HepG2 (cell line): Measurements from ENCODE around the gene H1-8. TPM values are rescaled to one million over a fixed set of nuclear protein-coding genes. Genes with fewer than 3 reads are reported as not detected.
A peak's percentile ranks its signal among the peaks of the same experiment; 100 is the strongest.

Experiments
- ATAD3A ChIP-seq: sonication (generic); formaldehyde crosslinking; IDR thresholded peaks from 2 replicates; pipeline ENCODE4 v1.4.0; 2020; ENCODE audit warnings: missing genetic modification reagents
- ATF3 ChIP-seq: sonication (generic); formaldehyde crosslinking; IDR thresholded peaks from 2 replicates; pipeline ENCODE4 v1.4.0; 2020; ENCODE audit warnings: missing genetic modification reagents
- CC2D1A ChIP-seq: sonication (generic); formaldehyde crosslinking; IDR thresholded peaks from 2 replicates; pipeline ENCODE4 v1.8.1; 2023; ENCODE audit warnings: mild to moderate bottlenecking, missing genetic modification reagents
- CHCHD3 ChIP-seq: sonication (generic); formaldehyde crosslinking; IDR thresholded peaks from 2 replicates; pipeline ENCODE4 v1.8.0; 2022; ENCODE audit warnings: mild to moderate bottlenecking, missing genetic modification reagents, moderate library complexity
- IKZF1 ChIP-seq: fragments of 450-650 bp; IDR thresholded peaks from 2 replicates; pipeline ENCODE4 v1.7.1; 2016
- MTERF4 ChIP-seq: sonication (generic); formaldehyde crosslinking; IDR thresholded peaks from 2 replicates; pipeline ENCODE4 v1.8.0; 2023; ENCODE audit warnings: mild to moderate bottlenecking, missing genetic modification reagents
- NFRKB ChIP-seq: fragments of 450-650 bp; IDR thresholded peaks from 2 replicates; pipeline ENCODE4 v1.6.1; 2017
- PAF1 ChIP-seq: IDR thresholded peaks from 2 replicates; pipeline ENCODE4 v1.6.1; 2016; ENCODE audit warnings: missing genetic modification reagents, missing compliant biosample characterization
- SAP130 ChIP-seq: IDR thresholded peaks from 2 replicates; pipeline ENCODE4 v1.6.1; 2016; ENCODE audit warnings: low read depth
- SIN3A ChIP-seq: IDR thresholded peaks from 2 replicates; pipeline ENCODE4 v1.6.1; 2011; ENCODE audit warnings: low read depth, mild to moderate bottlenecking, control low read depth, low read length, borderline replicate concordance
- STAG1 ChIP-seq: sonication (generic); formaldehyde crosslinking; IDR thresholded peaks from 2 replicates; pipeline ENCODE4 v1.4.0; 2020; ENCODE audit warnings: missing genetic modification reagents
- TIGD3 ChIP-seq: sonication (generic); formaldehyde crosslinking; IDR thresholded peaks from 2 replicates; pipeline ENCODE4 v1.5.1; 2020; ENCODE audit warnings: mild to moderate bottlenecking, missing genetic modification reagents, borderline replicate concordance
- TOE1 ChIP-seq: sonication (generic); formaldehyde crosslinking; IDR thresholded peaks from 2 replicates; pipeline ENCODE4 v1.4.0; 2020; ENCODE audit warnings: mild to moderate bottlenecking, missing genetic modification reagents
- ZBTB20 ChIP-seq: sonication (generic); formaldehyde crosslinking; IDR thresholded peaks from 2 replicates; pipeline ENCODE4 v1.8.1; 2023; ENCODE audit warnings: missing genetic modification reagents, low read depth, mild to moderate bottlenecking, borderline replicate concordance
- ZBTB49 ChIP-seq: sonication (generic); formaldehyde crosslinking; IDR thresholded peaks from 2 replicates; pipeline ENCODE4 v1.4.0; 2020; ENCODE audit warnings: missing genetic modification reagents, borderline replicate concordance
- ZBTB8A ChIP-seq: sonication (generic); formaldehyde crosslinking; IDR thresholded peaks from 2 replicates; pipeline ENCODE4 v1.4.0; 2020; ENCODE audit warnings: mild to moderate bottlenecking, low read depth, missing genetic modification reagents, borderline replicate concordance
- ZKSCAN5 ChIP-seq: sonication (generic); formaldehyde crosslinking; IDR thresholded peaks from 2 replicates; pipeline ENCODE4 v1.5.1; 2020; ENCODE audit warnings: mild to moderate bottlenecking, missing genetic modification reagents
- ZMYM3 ChIP-seq: sonication (generic); formaldehyde crosslinking; IDR thresholded peaks from 2 replicates; pipeline ENCODE4 v1.5.1; 2020; ENCODE audit warnings: mild to moderate bottlenecking, missing genetic modification reagents
- ZNF414 ChIP-seq: sonication (generic); formaldehyde crosslinking; IDR thresholded peaks from 2 replicates; pipeline ENCODE4 v1.5.0; 2020; ENCODE audit warnings: missing genetic modification reagents
- ZNF543 ChIP-seq: sonication (generic); formaldehyde crosslinking; IDR thresholded peaks from 2 replicates; pipeline ENCODE4 v1.4.0; 2020; ENCODE audit warnings: mild to moderate bottlenecking, missing genetic modification reagents
- ZNF792 ChIP-seq: IDR thresholded peaks from 2 replicates; pipeline ENCODE4 v1.6.1; 2016
- ZSCAN29 ChIP-seq: sonication (generic); formaldehyde crosslinking; conservative IDR thresholded peaks from 2 replicates; pipeline ENCODE4 v1.4.0; 2020; ENCODE audit warnings: mild to moderate bottlenecking, missing genetic modification reagents
- polyA plus RNA-seq, 8 experiments: library from polyadenylated mRNA; depleted of rRNA in 3 of 8; stranded (reverse) in 7 of 8; unstranded in 1 of 8; fragments of >200 nt; fragmentation: Illumina TruSeq in 4 of 8; extraction: Trizol in 4 of 8; gene quantifications; 2 replicates each; pipeline versions ENCODE4 v1.2.1 to v1.2.3, GENCODE V29; 2011 to 2016; ENCODE audit warnings: low read depth in 4 of 8, missing spikeins in 1 of 8, mixed read lengths in 1 of 8; ENCODE audit not compliant: insufficient read depth in 1 of 8
- total RNA-seq, 5 experiments: library from RNA; depleted of rRNA; stranded (reverse); fragments of >200 nt; fragmentation: Illumina TruSeq; extraction: Trizol; gene quantifications; 2 replicates each; pipeline ENCODE4 v1.2.3, GENCODE V29; 2016; ENCODE audit warnings: low read depth in 1 of 5
- TF ChIP-seq, protein P1 (sequence below): IDR thresholded peaks from 2 replicates; pipeline ENCODE4 v1.6.1; 2016; ENCODE audit warnings: missing genetic modification reagents, missing compliant biosample characterization
- TF ChIP-seq, protein P2 (sequence below): sonication (generic); formaldehyde crosslinking; IDR thresholded peaks from 2 replicates; pipeline ENCODE4 v1.9.0; 2021; ENCODE audit warnings: missing genetic modification reagents, borderline replicate concordance

Gene H1-8
- total and polyA plus RNA-seq, 2 of the 13 experiments (the other 11 are each of a cell fraction or from before 2014, with no cell fraction given): 0.08 TPM; not detected in 1

- TF ChIP-seq SIN3A: no peak
- TF ChIP-seq IKZF1: no peak
- TF ChIP-seq CHCHD3 (CRISPR knock-in tag): no peak
- no peak for TF ChIP-seq ZKSCAN5 (CRISPR knock-in tag)
- TF ChIP-seq STAG1: peak; percentile 33
- TF ChIP-seq CC2D1A: no peak
- peak; percentile 89 for TF ChIP-seq ZNF543
- no peak for TF ChIP-seq TOE1 (CRISPR knock-in tag)
- TF ChIP-seq ZNF414 (CRISPR knock-in tag): 0 out of 2 replicates have a peak, but pooled peaks have one; percentile 60
- no peak for TF ChIP-seq PAF1 (CRISPR knock-in tag)
- TF ChIP-seq ATF3 (CRISPR knock-in tag): no peak
- no peak for TF ChIP-seq ZBTB49
- TF ChIP-seq NFRKB: no peak
- TF ChIP-seq, protein P1, sequence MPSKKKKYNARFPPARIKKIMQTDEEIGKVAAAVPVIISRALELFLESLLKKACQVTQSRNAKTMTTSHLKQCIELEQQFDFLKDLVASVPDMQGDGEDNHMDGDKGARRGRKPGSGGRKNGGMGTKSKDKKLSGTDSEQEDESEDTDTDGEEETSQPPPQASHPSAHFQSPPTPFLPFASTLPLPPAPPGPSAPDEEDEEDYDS: peak; percentile 78
- TF ChIP-seq, protein P2, sequence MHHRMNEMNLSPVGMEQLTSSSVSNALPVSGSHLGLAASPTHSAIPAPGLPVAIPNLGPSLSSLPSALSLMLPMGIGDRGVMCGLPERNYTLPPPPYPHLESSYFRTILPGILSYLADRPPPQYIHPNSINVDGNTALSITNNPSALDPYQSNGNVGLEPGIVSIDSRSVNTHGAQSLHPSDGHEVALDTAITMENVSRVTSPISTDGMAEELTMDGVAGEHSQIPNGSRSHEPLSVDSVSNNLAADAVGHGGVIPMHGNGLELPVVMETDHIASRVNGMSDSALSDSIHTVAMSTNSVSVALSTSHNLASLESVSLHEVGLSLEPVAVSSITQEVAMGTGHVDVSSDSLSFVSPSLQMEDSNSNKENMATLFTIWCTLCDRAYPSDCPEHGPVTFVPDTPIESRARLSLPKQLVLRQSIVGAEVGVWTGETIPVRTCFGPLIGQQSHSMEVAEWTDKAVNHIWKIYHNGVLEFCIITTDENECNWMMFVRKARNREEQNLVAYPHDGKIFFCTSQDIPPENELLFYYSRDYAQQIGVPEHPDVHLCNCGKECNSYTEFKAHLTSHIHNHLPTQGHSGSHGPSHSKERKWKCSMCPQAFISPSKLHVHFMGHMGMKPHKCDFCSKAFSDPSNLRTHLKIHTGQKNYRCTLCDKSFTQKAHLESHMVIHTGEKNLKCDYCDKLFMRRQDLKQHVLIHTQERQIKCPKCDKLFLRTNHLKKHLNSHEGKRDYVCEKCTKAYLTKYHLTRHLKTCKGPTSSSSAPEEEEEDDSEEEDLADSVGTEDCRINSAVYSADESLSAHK (CRISPR knock-in tag): no peak
- no peak for TF ChIP-seq MTERF4 (CRISPR knock-in tag)
- no peak for TF ChIP-seq ATAD3A
- peak; percentile 75; the same call in 1 of the 2 replicates for TF ChIP-seq ZSCAN29 (CRISPR knock-in tag)
- TF ChIP-seq ZNF792 (CRISPR knock-in tag): peak; percentile 50; the same call in 1 of the 2 replicates
- TF ChIP-seq ZBTB8A: no peak
- peak; percentile 91 for TF ChIP-seq ZMYM3 (CRISPR knock-in tag)
- 0 out of 2 replicates have a peak, but pooled peaks have one; percentile 33 for TF ChIP-seq ZBTB20
- no peak for TF ChIP-seq TIGD3 (CRISPR knock-in tag)
- peak; percentile 90 for TF ChIP-seq SAP130
Measured at GRCh38 chr3:129594907-129595390, 52.0 kb downstream of the H1-8 start (continued).
